ENCODE results near the gene NDUFAF2. TPM values are rescaled to one million over a fixed set of nuclear protein-coding genes. Genes with fewer than 3 reads are reported as not detected.

NDUFAF2 gene
- total and polyA plus RNA-seq, 2 of the 8 experiments (the other 6 are each of a cell fraction or from before 2014, with no cell fraction given) = 10.7 to 46.5 TPM

DNA sequence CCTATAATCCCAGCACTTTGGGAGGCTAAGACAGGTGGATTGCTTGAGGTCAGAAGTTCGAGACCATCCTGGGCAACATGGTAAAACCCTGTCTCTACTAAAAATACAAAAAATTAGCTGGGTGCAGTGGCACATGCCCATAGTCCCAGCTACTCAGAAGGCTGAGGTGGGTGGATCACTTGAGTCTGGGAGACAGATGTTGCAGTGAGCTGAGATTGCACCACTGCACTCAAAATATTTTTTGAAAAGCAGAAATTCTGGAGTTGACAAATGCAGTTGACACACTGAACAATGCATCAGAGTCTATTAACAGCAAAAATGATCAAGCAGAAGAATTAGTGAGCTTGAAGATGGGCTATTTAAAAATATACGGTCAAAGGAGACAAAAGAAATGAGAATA is 35.5 kb downstream of the NDUFAF2 start:
- Histone ChIP-seq H3K23ac (ENCODE audit: insufficient read length) (no peak overlapping the region), H3K14ac (ENCODE audit: insufficient read length) (no peak overlapping the region), H2BK20ac (ENCODE audit: low read length) (no peak overlapping the region), H3K27me3 (replicated peaks in 1 of 4; ENCODE audit: control insufficient read depth in 3 of 4, extremely low read depth in 1 of 4, insufficient read depth in 3 of 4, low read length in 3 of 4) (peaks cover 0 to 1% (median 0%) of the 10 kb centered on the region in 4 experiments; a peak in 1 of 7 replicates), H2AFZ (ENCODE audit: low read length) (no peak overlapping the region), H3K4ac (replicated peaks; ENCODE audit: insufficient read length, low read depth, low read length) (no peak overlapping the region), H2BK12ac (ENCODE audit: low read depth, low read length) (no peak overlapping the region), H3K27ac (ENCODE audit: low read depth, low read length) (no peak overlapping the region), H4K8ac (ENCODE audit: extremely low read depth, insufficient read depth, low read length) (no peak overlapping the region), H2BK5ac (ENCODE audit: low read depth, low read length) (no peak overlapping the region), H4K5ac (ENCODE audit: insufficient read length, low read depth, low read length) (no peak overlapping the region), H4K20me1 (replicated peaks in 1 of 2; ENCODE audit: control insufficient read depth in 1 of 2, insufficient read depth in 2 of 2, low read length in 2 of 2) (no peaks in the 10 kb centered on the region), H3K36me3 (ENCODE audit: control insufficient read depth in 2 of 4, insufficient read depth in 4 of 4, low read length in 3 of 4) (no peaks in the 10 kb centered on the region), H3K4me1 (replicated peaks in 1 of 4; ENCODE audit: control insufficient read depth in 3 of 4, insufficient read depth in 4 of 4, low read length in 3 of 4) (no peaks in the 10 kb centered on the region), H3K9me3 (ENCODE audit: insufficient read depth in 2 of 2, low read depth in 1 of 2, low read length in 1 of 2) (peaks cover 0 to 5% of the 10 kb centered on the region in 2 experiments; a peak in 1 of 4 replicates), H4K91ac (replicated peaks; ENCODE audit: insufficient read length, low read length) (no peak overlapping the region), H3K18ac (ENCODE audit: extremely low read depth, low read length) (no peak overlapping the region), H2BK120ac (replicated peaks; ENCODE audit: low read depth, low read length) (no peak overlapping the region), H2AK5ac (ENCODE audit: low read depth, low read length) (no peak overlapping the region), H3K56ac (replicated peaks; ENCODE audit: insufficient read length, low read depth, low read length) (no peak overlapping the region), H3K9ac (replicated peaks in 1 of 4; ENCODE audit: extremely low read depth in 1 of 4, low read depth in 3 of 4, low read length in 3 of 4) (no peak overlapping the region), H3K4me2 (ENCODE audit: insufficient read depth in 1 of 2, low read depth in 2 of 2, low read length in 2 of 2) (no peak overlapping the region), H3K4me3 (ENCODE audit: extremely low read depth in 1 of 4, insufficient read depth in 2 of 4, low read depth in 3 of 4, low read length in 4 of 4) (no peak overlapping the region), H3K79me2 (ENCODE audit: control insufficient read depth in 1 of 2, insufficient read depth in 2 of 2, low read length in 2 of 2) (peaks cover 0 to 3% of the 10 kb centered on the region in 2 experiments; a peak in 2 of 4 replicates), H2BK15ac (ENCODE audit: low read length) (no peak overlapping the region), H3K79me1 (ENCODE audit: low read depth, low read length) (no peaks in the 10 kb centered on the region), H3K23me2 (ENCODE audit: low read depth, low read length) (no peaks in the 10 kb centered on the region)
- CTCF ChIA-PET (ENCODE audit: partially characterized antibody) = interaction anchor here (1.2 kb wide), 1 partner anchor 20 kb away, joined by 3 read pairs; no protein-coding TSS in a partner anchor
- 90% methylated on average over 2 of the region's 2 CpGs; no CpG with 5 or more reads in 1 of the 2 experiments for WGBS, 2 experiments (ENCODE audit: extremely low coverage in 1 of 2, insufficient coverage in 1 of 2, insufficient read length in 1 of 2, insufficient replicate concordance in 2 of 2, low coverage in 1 of 2, low lambda C conversion rate in 2 of 2, missing lambda C conversion rate in 1 of 2)
- no peak for DNase-seq (ENCODE audit: low read depth in 1 of 2, low spot score in 2 of 2)
- POLR2A ChIA-PET (ENCODE audit: partially characterized antibody) = no interaction called here
- FAIRE-seq = no peak
- TF ChIP-seq EGR1 (IDR thresholded peaks at IDR 0.05; ENCODE audit: borderline replicate concordance, low read depth, low read length) (no peak), RFX5 (IDR thresholded peaks at IDR 0.05; ENCODE audit: borderline replicate concordance, low read depth, low read length) (no peak), CEBPB (IDR thresholded peaks at IDR 0.05; ENCODE audit: low read depth, low read length) (no peak), EZH2 (IDR thresholded peaks at IDR 0.05; ENCODE audit: low read depth, low read length, severe bottlenecking) (no peak), RBBP5 (IDR thresholded peaks at IDR 0.05; ENCODE audit: borderline replicate concordance, low read depth, low read length) (no peak), SP4 (IDR thresholded peaks at IDR 0.05; ENCODE audit: low read length) (no peak), NRF1 (IDR thresholded peaks at IDR 0.05; ENCODE audit: low read depth, low read length) (no peak), YY1 (IDR thresholded peaks at IDR 0.05; ENCODE audit: low read depth, low read length) (no peak)
- TF ChIP-seq, protein P1, sequence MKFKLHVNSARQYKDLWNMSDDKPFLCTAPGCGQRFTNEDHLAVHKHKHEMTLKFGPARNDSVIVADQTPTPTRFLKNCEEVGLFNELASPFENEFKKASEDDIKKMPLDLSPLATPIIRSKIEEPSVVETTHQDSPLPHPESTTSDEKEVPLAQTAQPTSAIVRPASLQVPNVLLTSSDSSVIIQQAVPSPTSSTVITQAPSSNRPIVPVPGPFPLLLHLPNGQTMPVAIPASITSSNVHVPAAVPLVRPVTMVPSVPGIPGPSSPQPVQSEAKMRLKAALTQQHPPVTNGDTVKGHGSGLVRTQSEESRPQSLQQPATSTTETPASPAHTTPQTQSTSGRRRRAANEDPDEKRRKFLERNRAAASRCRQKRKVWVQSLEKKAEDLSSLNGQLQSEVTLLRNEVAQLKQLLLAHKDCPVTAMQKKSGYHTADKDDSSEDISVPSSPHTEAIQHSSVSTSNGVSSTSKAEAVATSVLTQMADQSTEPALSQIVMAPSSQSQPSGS (IDR thresholded peaks at IDR 0.05; ENCODE audit: low read length) = no peak
- TF ChIP-seq, protein P2, sequence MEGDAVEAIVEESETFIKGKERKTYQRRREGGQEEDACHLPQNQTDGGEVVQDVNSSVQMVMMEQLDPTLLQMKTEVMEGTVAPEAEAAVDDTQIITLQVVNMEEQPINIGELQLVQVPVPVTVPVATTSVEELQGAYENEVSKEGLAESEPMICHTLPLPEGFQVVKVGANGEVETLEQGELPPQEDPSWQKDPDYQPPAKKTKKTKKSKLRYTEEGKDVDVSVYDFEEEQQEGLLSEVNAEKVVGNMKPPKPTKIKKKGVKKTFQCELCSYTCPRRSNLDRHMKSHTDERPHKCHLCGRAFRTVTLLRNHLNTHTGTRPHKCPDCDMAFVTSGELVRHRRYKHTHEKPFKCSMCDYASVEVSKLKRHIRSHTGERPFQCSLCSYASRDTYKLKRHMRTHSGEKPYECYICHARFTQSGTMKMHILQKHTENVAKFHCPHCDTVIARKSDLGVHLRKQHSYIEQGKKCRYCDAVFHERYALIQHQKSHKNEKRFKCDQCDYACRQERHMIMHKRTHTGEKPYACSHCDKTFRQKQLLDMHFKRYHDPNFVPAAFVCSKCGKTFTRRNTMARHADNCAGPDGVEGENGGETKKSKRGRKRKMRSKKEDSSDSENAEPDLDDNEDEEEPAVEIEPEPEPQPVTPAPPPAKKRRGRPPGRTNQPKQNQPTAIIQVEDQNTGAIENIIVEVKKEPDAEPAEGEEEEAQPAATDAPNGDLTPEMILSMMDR (IDR thresholded peaks at IDR 0.05; ENCODE audit: control extremely low read depth in 1 of 3, insufficient read depth in 1 of 3, low read depth in 1 of 3, low read length in 3 of 3) = no peak
